ENCODE data around the gene MED13L.

MED13L gene

DNA sequence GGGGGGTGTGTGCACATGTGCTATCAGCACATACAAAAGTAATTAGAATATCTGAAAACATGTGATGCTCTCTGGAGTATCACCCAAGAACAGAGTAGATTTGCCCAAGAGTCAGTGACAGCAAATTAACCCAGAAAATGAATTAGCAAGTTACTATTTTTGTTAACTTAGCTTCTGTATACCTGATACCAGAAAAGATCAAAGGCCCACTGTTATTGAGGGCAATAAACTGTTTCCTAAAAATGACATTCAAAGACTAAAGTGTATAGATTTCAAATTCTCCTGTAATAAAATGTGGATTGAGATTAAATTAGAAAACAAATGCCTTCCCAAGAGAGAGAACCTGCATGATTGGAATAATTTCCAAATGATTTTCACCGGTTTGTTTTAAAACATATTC, 184.7 kb downstream of the MED13L start:
- in situ Hi-C loops (cut with HindIII; ENCODE audit: low pct_ligation_motif_present, low pct_unique_long_range_greater_than_20kb, low sequenced_read_pairs), result no loop called here
- DNase-seq, result no peak

DNA sequence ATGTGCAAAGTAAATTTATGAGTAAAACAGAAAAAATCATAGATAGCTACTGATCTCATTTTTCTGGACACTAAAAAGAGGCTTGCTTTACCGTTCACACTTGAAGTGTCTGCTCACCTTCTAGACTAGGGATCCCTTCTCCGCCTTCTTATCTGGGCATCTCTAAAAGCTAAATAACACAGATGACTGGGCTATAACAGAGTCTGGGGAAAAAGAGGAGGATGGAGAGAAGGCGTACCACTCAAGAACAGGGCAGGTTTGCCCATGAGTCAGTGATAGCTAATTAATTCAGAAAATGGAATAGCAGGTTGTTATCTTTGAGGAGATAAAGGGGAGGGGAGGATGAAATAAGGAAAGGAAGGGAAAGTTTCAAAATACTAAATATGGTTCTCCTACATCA, 185.3 kb downstream of the MED13L start:
- in situ Hi-C loops (cut with HindIII; ENCODE audit: low pct_ligation_motif_present, low pct_unique_long_range_greater_than_20kb, low sequenced_read_pairs), result no loop called here

DNA sequence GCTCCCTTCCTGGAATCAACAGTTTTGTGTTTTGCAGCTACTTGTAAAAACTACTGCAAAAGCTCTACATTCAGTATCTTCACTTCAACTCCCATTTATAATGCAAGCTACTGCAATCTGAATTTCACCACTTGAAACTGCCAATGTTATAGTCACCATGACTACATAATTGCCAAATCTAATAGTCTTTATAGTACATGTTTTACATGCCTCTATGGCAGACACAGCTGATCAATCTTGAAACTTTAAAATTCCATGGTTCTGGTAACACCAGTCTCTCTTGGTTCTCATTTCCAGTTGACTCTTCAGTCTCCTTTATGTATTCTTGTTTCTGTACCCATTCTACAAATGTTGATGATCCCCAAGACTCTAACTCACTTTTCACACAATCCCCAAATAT, 185.9 kb downstream of the MED13L start:
- in situ Hi-C loops (cut with HindIII; ENCODE audit: low pct_ligation_motif_present, low pct_unique_long_range_greater_than_20kb, low sequenced_read_pairs), result no loop called here

More for the DNA sequence above, 185.3 kb downstream of the MED13L start:
- DNase-seq, result no peak

GRCh38 chr12:116090516-116090915, 187.0 kb downstream of the MED13L start:
- in situ Hi-C loops (cut with HindIII; ENCODE audit: low pct_ligation_motif_present, low pct_unique_long_range_greater_than_20kb, low sequenced_read_pairs), result no loop called here
- no peak for DNase-seq

More for the DNA sequence above, 185.9 kb downstream of the MED13L start:
- DNase-seq, result no peak

DNA sequence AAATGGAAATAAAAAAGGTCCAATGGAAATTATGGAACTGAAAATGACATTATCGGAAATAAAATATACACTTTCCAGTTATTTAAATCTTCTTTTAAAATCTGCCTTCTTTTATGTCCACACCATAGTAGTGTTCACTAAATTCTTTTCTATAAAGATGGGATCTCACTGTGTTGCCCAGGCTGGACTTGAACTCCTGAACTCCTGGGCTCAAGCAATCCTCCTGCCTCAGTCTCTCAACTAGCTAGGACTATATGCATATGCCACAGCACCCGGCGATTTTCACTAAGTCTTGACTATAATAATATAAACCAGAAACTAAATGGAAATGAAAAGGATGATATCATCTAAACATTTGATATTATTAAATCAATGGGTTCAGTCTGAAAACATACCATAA, 188.4 kb downstream of the MED13L start:
- in situ Hi-C loops (cut with HindIII; ENCODE audit: low pct_ligation_motif_present, low pct_unique_long_range_greater_than_20kb, low sequenced_read_pairs), result no loop called here
- DNase-seq, result no peak

- no peak for DNase-seq
- in situ Hi-C loops (cut with HindIII; ENCODE audit: low pct_ligation_motif_present, low pct_unique_long_range_greater_than_20kb, low sequenced_read_pairs), result no loop called here
These were observed 189.5 kb downstream of the MED13L start for GRCh38 chr12:116087962-116088361.

GRCh38 chr12:116087399-116087798, 190.1 kb downstream of the MED13L start:
- in situ Hi-C loops (cut with HindIII; ENCODE audit: low pct_ligation_motif_present, low pct_unique_long_range_greater_than_20kb, low sequenced_read_pairs), result no loop called here
- no peak for DNase-seq

- in situ Hi-C loops (cut with HindIII; ENCODE audit: low pct_ligation_motif_present, low pct_unique_long_range_greater_than_20kb, low sequenced_read_pairs), result no loop called here
- no peak for DNase-seq
These were observed 197.1 kb downstream of the MED13L start for GRCh38 chr12:116080415-116080814.

GRCh38 chr12:116078396-116078795, 199.1 kb downstream of the MED13L start:
- in situ Hi-C loops (cut with HindIII; ENCODE audit: low pct_ligation_motif_present, low pct_unique_long_range_greater_than_20kb, low sequenced_read_pairs), result no loop called here
- DNase-seq, result no peak

DNA sequence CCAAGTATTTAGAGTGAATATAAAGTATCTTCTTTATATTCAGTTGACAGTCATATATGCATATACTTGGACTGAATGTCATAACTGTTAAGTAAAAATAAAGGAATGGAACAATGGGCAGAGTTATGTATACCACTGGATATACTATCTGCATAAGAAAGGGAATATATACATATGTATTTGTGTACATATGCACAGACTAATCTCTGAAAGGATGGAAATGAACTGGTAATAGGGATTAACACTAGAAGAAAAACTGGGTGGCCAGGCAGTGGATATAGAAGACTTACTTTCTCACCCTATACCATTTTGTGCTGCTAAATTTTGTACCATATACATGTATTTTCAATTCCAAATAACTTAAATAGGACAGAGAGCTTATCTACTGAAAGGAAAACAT, 200.1 kb downstream of the MED13L start:
- no peak for DNase-seq
- in situ Hi-C loops (cut with HindIII; ENCODE audit: low pct_ligation_motif_present, low pct_unique_long_range_greater_than_20kb, low sequenced_read_pairs), result no loop called here

GRCh38 chr12:116076399-116076798, 201.1 kb downstream of the MED13L start:
- DNase-seq, result no peak
- in situ Hi-C loops (cut with HindIII; ENCODE audit: low pct_ligation_motif_present, low pct_unique_long_range_greater_than_20kb, low sequenced_read_pairs), result no loop called here

DNA sequence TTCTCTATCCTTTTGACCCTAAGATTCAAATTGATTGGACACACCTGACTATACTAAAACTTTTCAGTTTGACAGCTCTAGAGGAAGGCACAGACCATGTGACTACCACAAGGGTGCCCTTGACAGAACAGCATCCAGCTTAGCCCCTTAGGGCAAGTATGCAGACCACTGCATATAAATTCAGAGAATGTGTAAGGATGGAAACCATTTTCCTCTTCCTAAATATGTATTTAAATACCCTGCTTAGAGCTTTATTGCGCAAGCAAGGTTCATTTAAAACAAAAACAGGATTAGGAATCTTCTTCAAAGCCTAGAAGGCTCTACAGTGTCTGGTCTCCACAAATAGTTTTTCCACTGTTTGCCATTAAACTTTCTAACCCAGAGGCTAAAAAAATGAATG, 202.8 kb downstream of the MED13L start:
- DNase-seq, result no peak
- in situ Hi-C loops (cut with HindIII; ENCODE audit: low pct_ligation_motif_present, low pct_unique_long_range_greater_than_20kb, low sequenced_read_pairs), result no loop called here

DNA sequence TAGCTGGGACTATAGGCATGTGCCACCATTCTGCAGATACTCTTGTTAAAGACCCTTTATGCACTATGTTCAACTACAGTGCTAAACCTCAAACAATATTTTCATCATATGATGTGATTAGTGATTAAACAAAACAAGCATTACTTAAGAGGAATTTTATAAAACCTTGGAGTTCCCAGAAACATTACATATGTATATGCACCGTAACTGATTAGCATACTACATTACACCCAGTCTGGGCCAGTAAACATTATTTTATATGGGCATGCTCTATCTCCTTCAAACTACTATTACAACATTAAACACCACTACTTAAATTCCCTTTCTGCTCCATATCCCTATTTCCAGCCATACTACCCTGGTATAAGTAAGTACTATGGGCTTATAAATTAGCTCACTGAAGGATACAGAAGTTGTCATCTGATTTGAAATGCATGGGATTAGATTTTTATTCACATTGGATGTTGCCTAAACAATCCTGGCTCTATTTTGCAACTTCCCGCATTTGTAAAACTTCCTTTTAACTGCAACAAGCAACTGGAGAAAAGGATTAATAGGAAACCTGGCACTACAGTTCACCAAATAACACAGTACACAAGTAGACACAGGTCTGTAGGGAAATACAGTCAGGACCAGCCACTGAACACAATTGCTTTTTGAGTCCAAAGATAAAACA, 205.8 kb downstream of the MED13L start:
- no peak for DNase-seq

GRCh38 chr12:116070444-116070843, 207.0 kb downstream of the MED13L start:
- DNase-seq, result no peak
- in situ Hi-C loops (cut with HindIII; ENCODE audit: low pct_ligation_motif_present, low pct_unique_long_range_greater_than_20kb, low sequenced_read_pairs), result no loop called here

More for the DNA sequence above, 205.8 kb downstream of the MED13L start:
- in situ Hi-C loops (cut with HindIII; ENCODE audit: low pct_ligation_motif_present, low pct_unique_long_range_greater_than_20kb, low sequenced_read_pairs), result no loop called here

DNA sequence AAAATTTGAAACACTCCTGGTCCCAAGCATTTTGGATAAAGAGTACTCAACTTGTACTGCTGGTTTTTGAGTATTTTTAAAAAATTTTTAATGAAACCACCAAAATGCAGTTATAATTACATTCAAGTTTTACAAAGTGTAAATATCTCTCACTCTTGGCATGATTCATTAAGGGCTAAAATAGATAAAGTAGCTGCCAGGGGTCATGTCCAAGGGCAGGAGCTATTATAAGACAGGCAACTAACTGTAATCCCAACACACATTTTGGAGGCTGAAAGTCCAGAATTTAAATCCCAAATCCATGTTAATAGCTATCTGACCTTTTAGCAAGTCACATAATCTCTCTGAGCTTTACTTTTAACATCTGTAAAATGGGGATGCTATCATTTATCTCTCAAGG, 207.6 kb downstream of the MED13L start:
- DNase-seq, result no peak
- in situ Hi-C loops (cut with HindIII; ENCODE audit: low pct_ligation_motif_present, low pct_unique_long_range_greater_than_20kb, low sequenced_read_pairs), result no loop called here

GRCh38 chr12:116068853-116069252, 208.6 kb downstream of the MED13L start:
- in situ Hi-C loops (cut with HindIII; ENCODE audit: low pct_ligation_motif_present, low pct_unique_long_range_greater_than_20kb, low sequenced_read_pairs), result no loop called here
- no peak for DNase-seq

DNA sequence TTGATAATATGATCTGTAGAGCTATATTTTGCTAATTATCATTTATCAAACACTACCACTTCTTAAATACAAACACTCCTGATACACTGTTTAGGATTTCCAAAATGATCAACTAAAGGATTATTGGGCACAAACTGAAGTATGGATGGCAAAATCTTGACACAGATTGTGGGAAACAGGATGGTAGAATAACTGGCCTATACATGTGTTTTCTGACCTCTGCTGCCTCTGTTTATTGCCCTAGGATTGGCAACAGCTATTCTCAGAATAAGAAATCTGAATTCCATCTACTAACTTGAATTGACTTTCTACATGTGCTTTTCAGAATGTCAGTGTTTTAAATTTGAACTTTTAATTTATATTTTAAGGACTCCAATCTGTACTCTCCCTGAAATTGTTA, 209.1 kb downstream of the MED13L start:
- in situ Hi-C loops (cut with HindIII; ENCODE audit: low pct_ligation_motif_present, low pct_unique_long_range_greater_than_20kb, low sequenced_read_pairs), result no loop called here

GRCh38 chr12:116067892-116068291, 209.6 kb downstream of the MED13L start:
- in situ Hi-C loops (cut with HindIII; ENCODE audit: low pct_ligation_motif_present, low pct_unique_long_range_greater_than_20kb, low sequenced_read_pairs), result no loop called here
- DNase-seq, result no peak

More for the DNA sequence above, 209.1 kb downstream of the MED13L start:
- DNase-seq, result no peak

GRCh38 chr12:116066381-116067230, 210.9 kb downstream of the MED13L start:
- in situ Hi-C loops (cut with HindIII; ENCODE audit: low pct_ligation_motif_present, low pct_unique_long_range_greater_than_20kb, low sequenced_read_pairs), result no loop called here
- peak; percentile 78 for DNase-seq

- in situ Hi-C loops (cut with HindIII; ENCODE audit: low pct_ligation_motif_present, low pct_unique_long_range_greater_than_20kb, low sequenced_read_pairs), result no loop called here
- no peak for DNase-seq
These were observed 211.9 kb downstream of the MED13L start for GRCh38 chr12:116065606-116066005.
